ENCODE measurements around the gene AFF3.

DNA sequence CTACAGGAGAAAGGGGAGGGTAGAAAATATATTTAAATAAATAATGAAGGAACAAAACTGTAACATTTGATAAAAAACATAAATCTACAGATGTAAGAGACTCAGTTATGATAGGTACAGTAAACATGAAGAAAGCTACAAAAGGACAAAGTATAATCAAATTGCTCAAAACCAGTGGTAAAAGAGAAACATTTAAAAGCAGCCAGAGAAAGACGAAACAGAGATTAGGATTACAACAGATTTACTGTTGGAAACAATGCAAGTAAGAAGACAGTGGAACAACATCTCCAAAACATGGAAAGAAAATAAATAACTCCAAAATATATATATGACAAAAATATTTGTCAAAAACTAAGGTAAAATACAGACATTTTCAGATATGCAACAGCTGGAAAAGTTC lies 344.9 kb downstream of the AFF3 start:
- no peak for TF ChIP-seq HMG20B (CRISPR knock-in tag; conservative IDR thresholded peaks at IDR 0.05)
- TF ChIP-seq ZNF790 (CRISPR knock-in tag; IDR thresholded peaks at IDR 0.05; ENCODE audit: borderline replicate concordance), result no peak
- TF ChIP-seq, protein P1, sequence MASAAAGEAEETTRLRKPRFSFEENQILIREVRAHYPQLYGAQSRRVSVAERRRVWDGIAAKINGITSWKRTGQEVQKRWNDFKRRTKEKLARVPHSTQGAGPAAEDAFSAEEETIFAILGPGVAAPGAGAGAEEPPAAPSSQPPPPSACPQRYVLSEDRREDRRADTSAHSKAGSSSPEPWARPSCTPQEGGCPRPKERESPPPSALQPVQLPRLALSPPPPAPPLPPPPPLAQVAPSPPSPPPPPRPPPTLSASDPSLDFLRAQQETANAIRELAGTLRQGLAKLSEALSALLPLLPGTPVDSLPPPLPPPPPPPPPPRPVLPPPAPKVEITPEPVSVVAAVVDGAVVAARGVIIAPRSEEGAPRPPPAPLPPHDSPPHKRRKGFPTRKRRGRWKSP (CRISPR knock-in tag; IDR thresholded peaks at IDR 0.05), result no peak
- no peak for TF ChIP-seq ZMYM2 (CRISPR knock-in tag; IDR thresholded peaks at IDR 0.05)
- no peak for TF ChIP-seq MAFG (CRISPR knock-in tag; IDR thresholded peaks at IDR 0.05)
- no peak for TF ChIP-seq ZNF232 (CRISPR knock-in tag; IDR thresholded peaks at IDR 0.05; ENCODE audit: borderline replicate concordance)

Measured in HepG2 (cell line).